ENCODE results near the gene SSR4. TPM values are rescaled to one million over a fixed set of nuclear protein-coding genes. Genes with fewer than 3 reads are reported as not detected.
"Not testable (repeated sequence)": the region's sequence is repeated elsewhere in the genome, so short reads cannot be mapped to it uniquely, and the experiment has no call there.

The SSR4 gene
- total RNA-seq, result 168 TPM

GRCh38 chrX:153794018-153794896 lies at the start of gene SSR4, which contains the start of gene IDH3G:
Gene SSR4 (plus strand): TSS chrX:153794668. CDS start chrX:153794688, 20 bp downstream.
Gene IDH3G (minus strand): TSS chrX:153794375. CDS start chrX:153794326, 49 bp downstream.
- ATAC-seq, result peak; percentile 96

DNA sequence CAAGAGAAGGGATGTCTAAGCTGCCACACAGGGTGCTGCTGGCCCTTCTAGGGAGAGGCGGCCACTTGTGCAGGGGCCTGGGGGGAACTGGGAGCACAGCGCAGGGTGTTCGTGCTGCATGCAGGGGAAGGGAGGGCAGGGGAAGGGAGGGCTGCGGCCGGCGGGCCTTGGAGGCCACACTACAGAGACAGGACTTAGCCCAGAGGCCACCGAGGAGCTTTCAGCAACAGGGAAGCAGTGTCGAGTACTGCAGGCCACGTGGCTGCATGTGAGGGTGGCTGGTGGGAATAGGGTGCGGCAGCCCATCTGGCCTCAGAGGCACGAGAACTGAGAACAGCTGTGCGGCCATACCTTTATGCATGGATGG lies 49.4 kb upstream of the SSR4 start:
- ATAC-seq, result not testable (repeated sequence)

DNA sequence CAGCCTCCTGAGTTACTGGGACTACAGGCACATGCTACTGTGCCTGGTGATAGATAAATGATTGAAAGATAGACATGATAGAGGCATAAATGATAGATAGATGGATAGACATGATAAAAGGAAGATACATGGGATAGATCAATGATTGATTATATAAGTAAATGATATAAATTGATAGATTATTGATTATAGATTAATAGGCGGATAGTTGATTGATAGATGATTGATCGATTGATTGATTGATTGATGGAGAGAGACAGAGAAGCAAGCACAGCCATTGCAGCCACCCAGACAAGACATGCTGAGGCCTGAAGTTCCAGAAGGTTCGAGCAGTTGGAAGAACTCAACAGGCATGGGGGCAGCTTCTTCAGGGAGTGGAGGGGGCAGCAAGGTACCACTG lies 48.1 kb upstream of the SSR4 start:
- no peak for ATAC-seq

DNA sequence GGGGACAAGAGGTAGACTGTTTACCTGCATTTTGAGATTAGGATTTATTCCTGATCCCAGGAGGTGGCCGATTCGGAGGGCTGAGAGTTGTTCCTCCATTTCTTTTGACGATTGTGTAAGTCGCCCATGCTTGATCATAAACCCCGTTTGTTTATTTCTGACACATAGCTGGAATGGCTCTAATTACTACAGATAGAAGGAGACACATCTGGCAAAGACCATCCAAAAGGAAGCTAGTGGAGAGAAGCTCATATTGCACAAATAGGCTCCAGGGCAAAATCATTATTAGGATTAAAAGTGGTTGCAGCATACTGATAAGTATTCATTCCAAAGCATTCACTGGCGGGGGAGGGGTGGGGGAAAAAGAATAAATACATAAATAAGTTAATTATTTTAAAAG lies 47.5 kb upstream of the SSR4 start:
- not testable (repeated sequence) for ATAC-seq

DNA sequence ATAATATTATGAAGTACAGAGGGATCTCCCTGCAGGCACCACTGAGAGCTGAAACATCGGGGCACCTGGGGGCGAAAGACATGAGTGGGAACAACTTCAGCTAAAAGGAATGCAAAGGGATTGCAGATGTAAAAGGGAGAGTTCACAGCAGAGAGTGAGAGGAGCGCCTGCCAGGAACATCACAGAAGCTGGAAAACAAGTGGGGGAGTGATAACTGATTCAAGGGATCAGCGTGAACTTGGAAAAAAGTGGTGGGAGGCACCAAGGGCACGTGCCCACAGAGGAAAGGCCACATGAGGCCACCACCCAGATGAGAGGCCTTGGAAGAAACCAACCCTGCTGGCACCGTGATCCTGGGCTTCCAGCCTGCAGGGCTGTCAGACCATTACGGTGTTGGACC lies 45.5 kb upstream of the SSR4 start:
- ATAC-seq, result not testable (repeated sequence)

DNA sequence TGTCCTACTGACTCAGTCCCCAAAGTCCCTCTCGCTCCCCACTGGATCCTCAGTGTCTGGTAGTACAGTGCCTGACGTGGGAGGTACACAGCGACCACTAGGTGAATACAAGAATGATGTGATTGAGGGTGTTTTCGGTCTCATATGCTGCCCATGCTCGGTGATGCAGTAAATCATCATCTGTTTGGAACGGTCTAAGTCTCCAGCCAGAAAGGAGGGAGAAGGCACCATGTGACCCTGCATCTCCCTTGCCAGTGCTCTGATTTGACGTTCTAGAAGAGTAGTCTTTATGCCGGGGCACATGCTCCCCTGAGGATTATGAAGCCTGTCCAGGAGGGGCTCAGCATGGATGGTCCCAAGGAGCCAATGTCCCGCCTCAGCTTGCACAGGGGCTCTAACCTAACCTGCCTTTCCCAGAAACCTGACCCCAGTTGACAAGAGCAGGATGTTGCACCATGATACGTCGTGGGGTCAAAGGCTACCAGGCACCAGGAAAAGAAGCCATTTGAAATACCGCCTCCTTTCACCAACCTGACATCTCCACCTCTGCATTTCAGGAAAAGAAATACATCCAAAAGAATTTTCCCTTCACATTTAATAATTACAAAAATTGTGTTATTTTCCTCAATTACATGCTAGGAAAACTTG lies 44.2 kb upstream of the SSR4 start:
- ATAC-seq, result no peak

DNA sequence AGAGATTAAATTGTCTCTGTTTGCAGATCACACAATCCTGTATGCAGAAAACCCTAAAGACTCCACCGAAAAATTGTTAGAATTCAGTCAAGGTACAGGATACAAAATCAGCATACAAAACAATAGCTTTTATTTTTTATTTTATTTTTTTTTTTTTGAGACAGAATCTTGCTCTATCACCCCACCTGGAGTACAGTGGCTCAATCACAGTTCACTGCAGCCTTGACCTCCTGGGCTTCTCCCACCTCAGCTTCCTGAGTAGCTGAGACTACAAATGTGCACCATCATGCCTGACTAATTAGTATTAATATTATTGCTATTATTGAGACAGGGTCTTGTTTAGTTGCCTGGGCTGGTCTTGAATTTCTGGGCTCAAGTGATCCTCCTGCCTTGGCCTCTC lies 39.3 kb upstream of the SSR4 start:
- ATAC-seq, result no peak

GRCh38 chrX:153761863-153762262 lies 32.6 kb upstream of the SSR4 start:
- no peak for ATAC-seq

DNA sequence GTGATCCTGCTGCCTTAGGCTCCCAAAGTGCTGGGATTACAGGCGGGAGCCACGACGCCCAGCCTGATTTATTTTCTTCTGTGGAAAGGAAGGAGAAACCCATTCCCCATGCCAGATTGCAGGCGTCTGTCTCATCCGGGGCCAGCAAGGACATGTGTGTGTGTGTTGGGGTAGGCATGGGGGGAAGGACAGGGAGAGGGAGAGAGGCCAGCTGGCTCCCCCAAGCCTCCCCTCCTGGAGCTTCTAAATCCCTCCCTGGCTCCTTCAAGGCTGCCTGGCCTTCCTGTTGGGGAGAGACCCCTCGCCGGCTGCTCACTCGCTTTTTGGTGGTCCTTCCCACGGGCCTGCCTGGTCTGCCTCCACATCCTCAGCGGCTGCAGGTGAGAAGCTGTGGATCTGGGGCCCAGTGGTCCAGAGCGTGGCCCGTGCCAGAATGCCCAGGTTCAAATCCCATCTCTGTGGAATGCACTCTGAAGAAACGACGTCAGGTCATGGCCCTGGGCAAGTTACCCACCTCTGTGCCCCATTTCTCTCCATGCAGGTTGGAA lies 31.8 kb upstream of the SSR4 start:
- ATAC-seq, result no peak

GRCh38 chrX:153763298-153763932 lies 31.1 kb upstream of the SSR4 start:
- no peak for ATAC-seq

GRCh38 chrX:153763989-153764755 lies 30.3 kb upstream of the SSR4 start, which contains the start of gene PLXNB3:
Gene PLXNB3 (plus strand): TSS chrX:153764249. CDS start chrX:153765536, 1,287 bp downstream.
- peak; percentile 88 for ATAC-seq

DNA sequence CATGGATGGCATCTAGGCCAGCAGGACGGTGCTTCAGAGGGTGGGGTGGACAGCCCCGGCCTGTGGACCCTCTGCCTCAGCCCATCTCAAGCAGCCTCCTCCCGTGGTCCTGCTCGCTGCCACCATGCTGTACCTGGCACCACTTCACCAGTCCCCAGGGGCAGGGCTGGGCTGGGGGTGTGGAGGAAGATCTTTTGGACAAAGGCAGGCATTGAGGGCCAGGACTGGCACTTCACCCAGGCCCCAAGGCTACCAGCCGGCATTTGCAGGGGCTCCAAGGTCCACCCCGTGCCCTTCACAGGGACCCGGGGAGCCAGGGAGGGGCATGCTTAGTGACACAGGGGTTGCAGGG lies 29.7 kb upstream of the SSR4 start:
- ATAC-seq, result no peak

- ATAC-seq, result no peak
Observed at GRCh38 chrX:153765138-153766079, 29.1 kb upstream of the SSR4 start.

DNA sequence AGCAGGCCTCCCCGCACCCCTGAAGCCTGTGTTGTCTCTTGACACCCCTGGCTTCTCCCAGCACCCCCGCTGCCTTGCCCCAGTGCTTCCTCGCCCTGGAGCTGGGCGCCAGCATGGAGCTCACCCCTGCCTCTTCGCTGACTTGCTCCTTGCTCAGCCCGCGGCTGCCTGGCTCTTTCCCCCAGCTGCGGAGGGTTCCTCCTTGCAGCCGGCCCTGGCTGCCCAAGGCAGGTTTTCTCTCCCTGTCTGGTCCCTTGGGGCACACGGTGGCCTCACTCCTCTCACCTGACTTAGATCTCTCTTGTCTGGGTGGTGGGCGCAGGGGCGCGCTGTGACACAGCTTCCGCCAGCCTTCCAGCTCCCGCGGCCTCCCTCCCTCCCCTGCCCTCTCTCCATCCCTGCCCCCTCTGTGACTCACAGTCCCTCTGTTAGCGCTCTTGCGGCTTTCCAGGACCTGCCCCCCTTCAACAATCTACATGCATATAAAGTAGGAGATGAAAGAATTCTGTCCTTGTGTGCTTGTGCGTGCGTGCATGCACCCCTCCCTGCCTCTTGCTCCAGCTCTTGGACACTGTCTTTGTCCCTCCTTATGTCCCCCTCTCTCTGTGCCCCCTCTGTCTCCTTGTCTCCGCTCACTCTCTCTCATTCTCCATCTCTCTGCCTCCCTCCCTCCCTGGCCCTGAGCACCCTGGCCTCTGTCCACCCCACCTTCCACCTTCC lies 28.2 kb upstream of the SSR4 start:
- peak; percentile 26 for ATAC-seq

DNA sequence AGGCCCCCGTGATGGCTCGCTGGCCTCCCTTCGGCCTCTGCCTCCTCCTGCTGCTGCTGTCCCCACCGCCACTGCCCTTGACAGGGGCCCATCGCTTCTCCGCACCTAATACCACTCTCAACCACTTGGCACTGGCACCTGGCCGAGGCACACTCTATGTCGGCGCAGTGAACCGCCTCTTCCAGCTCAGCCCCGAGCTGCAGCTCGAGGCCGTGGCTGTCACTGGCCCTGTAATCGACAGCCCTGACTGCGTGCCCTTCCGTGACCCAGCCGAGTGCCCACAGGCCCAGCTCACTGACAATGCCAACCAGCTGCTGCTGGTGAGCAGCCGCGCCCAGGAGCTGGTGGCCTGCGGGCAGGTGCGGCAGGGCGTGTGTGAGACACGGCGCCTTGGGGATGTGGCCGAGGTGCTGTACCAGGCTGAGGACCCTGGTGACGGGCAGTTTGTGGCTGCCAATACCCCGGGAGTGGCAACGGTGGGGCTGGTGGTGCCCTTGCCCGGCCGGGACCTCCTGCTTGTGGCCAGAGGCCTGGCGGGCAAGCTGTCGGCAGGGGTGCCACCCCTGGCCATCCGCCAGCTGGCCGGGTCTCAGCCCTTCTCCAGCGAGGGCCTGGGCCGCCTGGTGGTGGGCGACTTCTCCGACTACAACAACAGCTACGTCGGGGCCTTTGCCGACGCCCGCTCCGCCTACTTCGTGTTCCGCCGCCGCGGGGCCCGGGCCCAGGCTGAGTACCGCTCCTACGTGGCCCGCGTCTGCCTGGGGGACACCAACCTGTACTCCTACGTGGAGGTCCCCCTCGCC lies 27.4 kb upstream of the SSR4 start:
- ATAC-seq, result peak; percentile 3

- ATAC-seq, result no peak
Observed at GRCh38 chrX:153767674-153768055, 26.8 kb upstream of the SSR4 start.

GRCh38 chrX:153768311-153769157 lies 25.9 kb upstream of the SSR4 start:
- no peak for ATAC-seq

DNA sequence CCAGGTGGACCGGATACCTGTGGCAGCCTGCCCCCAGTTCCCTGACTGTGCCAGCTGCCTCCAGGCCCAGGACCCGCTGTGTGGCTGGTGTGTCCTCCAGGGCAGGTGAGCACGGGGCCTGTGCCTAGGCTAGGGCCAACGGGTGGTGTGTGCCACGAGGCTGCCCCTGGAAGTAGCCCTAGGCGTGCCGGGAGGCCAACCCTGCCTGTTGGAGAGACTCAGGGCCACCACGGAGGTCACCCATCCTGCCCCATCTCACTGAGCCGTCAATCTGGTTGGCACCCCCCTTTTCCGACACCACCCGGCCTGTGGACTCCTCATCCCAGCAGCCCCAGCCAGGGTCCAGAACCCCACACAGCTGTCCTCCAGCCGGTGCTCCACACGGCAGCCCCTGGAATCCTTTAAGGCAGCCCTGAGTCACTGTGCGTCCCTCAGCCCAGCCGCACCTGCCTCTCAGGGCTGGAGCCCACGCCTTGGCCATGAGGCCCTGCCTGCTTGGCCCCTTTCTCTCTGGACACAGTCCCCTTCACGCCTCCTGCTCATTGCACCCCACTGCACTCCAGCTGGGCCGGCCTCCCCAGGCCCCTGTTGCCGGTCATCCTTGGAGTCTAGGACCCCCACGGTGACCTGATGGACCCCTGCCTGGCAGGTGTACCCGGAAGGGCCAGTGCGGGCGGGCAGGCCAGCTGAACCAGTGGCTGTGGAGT lies 25.2 kb upstream of the SSR4 start:
- no peak for ATAC-seq
